T-helper 22 cell (primary cell): ENCODE data around the gene HES5.
"Not testable (repeated sequence)": the region's sequence is repeated elsewhere in the genome, so short reads cannot be mapped to it uniquely, and the experiment has no call there.

ENCODE experiments used
- DNase-seq: peaks from one replicate; pipeline ENCODE4 v3.0.0-alpha.2; 2020; ENCODE audit warnings: low read depth

The HES5 gene

GRCh38 chr1:2560299-2561073, 30.4 kb upstream of the HES5 start:
- no peak for DNase-seq

DNA sequence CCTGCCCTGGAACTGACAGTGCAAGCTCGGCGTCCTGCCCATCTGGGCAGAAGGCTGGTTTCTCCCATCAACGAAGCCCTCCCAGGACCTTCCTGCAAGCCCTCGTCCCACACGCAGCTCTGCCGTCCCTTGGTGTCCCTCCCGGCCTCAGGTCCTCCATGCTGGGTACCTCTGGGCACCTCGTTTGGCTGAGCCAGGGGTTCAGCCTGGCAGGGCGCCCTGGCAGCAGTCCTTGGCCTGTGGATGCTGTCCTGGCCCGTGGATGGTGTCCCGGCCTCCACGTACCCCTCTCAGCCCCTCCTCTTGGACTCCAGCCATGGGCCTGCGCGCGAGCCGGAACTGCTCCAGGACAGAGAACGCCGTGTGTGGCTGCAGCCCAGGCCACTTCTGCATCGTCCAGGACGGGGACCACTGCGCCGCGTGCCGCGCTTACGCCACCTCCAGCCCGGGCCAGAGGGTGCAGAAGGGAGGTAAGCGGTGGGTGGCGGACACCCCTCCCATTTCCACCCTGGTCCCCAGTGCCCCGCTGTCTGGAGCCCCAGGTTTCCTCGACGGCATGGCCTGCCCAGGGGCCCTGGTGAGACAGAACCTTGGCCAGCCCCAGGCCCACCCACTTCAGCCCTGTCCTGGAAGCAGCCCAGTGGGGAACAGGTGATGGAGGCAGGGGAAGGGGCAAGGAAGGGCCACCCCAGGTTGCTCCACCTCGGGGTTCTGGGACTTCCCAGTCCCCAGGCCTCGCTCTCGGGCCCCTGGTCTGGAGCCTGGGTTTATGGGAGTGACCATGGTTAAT, 29.6 kb upstream of the HES5 start:
- no peak for DNase-seq

- DNase-seq = no peak
These were observed 28.8 kb upstream of the HES5 start for GRCh38 chr1:2558861-2559260.

DNA sequence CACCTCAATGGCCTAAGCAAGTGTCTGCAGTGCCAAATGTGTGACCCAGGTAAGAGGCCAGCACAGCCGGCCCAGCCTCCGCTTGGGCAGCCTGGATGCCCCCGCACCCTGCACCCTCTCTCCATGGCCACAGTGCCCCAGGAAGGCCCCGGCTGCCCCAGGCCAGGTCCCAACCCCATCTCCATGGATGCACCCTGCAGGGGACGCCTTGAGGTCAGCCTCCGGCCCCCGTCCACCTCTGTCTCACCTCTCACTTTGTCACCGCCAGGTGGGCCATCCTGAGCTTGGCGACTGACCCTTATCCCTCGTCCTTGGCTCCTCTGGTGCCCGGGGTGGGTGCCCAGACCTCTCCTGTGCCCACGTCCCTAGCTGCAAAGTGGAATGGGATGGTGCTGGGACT, 28.4 kb upstream of the HES5 start:
- no peak for DNase-seq

DNA sequence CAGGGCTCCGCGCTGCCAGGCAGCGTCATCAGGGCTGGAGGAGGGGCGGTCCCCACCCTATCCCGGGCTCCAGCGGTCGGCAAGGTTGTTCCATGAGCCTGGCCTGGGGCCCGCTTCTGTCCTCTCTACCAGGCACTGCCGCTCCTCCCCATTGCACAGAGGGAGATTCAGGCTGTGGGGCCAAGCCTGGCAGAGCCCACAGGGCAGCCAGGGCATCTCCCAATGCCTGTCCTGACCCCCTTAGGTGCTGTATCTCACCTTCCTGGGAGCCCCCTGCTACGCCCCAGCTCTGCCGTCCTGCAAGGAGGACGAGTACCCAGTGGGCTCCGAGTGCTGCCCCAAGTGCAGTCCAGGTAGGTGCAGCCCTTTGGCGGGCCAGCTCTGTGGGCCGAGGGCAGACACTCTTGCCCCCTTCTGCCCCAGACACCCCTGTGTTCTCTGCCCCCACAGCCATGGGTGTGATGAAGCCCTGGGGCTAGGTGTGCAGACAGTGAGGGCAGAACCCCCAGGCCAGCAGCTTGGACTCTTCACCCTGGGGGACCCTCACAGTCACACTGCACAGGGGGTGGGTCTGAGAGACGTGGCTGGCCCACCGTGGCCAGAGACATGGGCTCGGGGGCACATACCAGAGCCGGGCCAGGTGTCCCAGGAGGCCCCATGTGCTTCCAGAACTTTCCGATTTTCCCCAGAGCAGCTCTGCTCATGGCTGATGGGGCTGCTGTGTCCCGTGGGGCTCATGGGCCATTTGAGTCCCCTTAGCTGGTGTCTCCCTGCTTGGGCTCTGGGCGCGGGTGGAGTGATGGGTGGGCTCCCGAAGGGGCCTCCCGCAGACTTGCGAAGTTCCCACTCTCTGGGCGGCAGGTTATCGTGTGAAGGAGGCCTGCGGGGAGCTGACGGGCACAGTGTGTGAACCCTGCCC, 27.7 kb upstream of the HES5 start:
- no peak for DNase-seq

DNA sequence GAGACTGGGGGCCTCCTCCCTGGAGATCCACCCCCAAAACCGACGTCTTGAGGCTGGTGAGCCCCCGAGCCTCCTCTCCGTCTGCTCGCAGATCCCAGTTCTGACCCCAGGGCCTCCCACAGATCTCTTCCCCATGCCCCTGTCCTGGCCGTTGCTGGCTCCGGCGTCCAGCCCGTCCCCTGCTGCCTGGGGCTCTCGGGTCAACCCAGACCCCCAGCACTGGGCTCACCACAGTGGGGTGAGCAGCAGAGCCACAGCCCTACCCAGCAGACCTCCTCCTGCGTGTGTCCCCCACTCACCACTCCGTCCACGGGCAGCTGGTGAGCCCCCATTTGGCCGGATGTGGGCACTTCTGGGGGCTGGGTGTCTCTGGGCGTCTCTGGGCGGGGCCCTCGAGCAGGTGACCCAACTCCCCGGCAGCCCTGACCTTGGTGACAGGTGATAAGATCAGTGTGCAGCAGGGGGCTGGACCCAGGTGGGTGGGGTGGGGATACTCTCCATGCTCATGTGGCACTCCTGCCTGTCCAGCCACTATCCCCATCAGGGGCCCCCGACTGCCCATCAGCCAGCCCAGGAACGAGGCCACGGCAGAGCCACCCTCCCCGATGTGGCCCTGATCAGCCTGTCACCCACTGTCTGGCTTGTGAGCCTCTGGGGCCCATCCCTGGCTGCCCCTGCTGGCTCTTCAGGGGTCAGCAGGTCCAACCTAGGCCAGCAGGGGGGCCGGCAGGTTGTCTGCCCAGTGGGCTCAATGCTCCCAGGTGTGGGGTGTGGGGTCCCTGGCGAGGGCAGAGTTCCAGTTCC, 26.8 kb upstream of the HES5 start:
- DNase-seq = no peak

DNA sequence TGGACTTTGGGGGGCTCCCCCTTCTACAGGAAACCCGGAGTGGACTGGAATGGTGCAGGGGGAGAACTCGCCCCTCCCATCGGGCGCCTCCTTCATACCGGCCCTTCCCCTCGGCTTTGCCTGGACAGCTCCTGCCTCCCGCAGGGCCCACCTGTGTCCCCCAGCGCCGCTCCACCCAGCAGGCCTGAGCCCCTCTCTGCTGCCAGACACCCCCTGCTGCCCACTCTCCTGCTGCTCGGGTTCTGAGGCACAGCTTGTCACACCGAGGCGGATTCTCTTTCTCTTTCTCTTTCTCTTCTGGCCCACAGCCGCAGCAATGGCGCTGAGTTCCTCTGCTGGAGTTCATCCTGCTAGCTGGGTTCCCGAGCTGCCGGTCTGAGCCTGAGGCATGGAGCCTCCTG, 26.2 kb upstream of the HES5 start, which contains the start of gene TNFRSF14:
TSS of gene TNFRSF14 (plus strand) at position 95 of the 401 bp plus-strand sequence. CDS start at position 389, 294 bp downstream.
- DNase-seq = peak; percentile 58

- peak; percentile 67 for DNase-seq
These were observed 25.7 kb upstream of the HES5 start for GRCh38 chr1:2555634-2556276.

DNA sequence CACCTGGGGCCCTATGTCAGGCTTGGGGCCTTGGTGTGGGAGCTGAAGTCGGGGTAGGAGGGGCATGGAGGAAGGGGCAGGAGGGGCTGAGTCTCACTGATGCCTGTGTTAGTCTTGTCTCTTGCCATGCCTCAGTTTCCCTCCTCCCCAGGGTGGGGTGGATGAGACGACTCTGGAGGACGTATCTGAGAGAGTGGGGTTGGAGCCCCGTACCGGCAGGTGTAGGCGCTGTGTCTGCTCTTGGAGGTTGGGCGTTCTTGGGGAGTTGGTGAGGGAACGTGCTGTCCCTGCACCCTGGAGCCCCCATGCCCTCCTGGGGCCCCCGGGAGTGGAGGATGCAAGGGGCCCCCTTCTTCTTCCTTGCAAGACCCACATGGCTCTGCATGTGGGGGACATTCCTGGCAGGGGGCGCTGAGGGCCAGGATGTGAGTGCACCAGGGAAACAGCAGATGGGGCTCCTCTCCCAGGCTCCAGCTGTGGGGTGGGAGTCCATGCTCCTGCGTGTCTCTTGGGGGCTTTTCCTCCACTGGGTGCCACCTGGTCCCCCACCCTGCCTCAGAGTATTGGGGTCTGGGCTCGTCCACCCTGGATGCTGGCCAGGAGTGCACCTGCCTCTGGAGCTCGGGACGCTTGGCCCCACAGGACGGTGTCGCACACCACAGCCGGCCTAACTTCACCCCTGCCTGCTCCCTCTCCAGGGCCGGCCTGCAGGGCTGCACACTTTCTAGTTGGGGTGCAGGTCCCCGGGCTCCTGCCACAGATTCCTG, 24.7 kb upstream of the HES5 start:
- DNase-seq = no peak

DNA sequence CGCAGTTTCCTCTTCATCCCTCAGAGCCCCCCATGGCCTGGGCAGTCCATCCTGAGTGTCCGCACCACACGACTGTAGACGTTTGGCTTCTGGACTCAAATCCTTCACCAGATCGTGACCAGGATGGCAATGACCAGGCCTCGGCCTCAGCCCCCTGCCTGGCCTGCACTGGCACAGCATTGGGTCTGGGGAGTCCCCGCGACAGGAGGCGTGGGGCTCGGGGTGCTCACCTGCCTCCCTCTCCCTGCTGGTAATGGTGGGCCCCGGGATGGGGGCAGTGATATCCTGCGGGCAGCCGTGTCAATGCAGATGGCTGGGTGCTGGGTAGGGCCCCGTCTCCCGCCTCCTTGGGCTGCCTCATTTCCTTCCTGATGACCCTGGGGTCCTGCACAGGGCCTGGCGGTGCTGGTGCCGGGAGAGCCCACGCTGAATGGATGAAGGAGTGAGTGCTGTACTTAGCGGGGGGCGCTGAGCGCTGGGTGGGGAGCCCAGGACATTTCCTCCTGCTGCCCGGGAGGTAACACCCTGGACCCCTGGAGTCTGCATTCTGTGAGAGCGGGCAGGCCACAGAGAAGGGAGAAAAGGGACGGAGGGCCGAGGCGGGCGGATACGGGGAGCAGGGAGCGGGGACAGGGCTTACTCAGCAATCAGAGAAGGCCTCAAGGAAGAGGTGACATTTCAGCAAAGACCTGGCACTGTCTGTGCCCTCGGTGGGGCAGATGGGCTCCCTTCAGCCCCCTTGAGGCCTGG, 24.0 kb upstream of the HES5 start:
- DNase-seq = no peak

- not testable (repeated sequence) for DNase-seq
These were observed 23.0 kb upstream of the HES5 start for GRCh38 chr1:2553076-2553475.

DNA sequence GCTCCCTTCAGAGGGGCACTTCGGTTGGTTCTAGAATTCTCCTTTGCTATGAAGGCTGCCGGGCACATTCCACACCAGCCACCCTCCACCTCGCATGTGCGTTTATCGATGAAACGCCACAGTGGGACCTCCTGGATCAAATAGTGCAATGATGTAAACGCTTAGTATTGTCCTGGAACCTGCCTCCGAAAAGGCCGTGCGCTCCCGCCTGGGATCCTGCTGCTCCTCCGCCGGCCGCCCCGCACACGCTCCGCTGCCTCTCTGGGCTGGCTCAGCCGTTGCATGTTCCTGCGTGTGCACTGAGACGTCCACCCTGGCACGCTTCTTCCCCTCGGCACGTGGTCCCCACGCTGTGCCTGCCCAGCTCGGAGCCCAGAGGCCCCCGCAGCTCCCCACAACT, 22.1 kb upstream of the HES5 start:
- DNase-seq = no peak

GRCh38 chr1:2551544-2551943, 21.5 kb upstream of the HES5 start:
- not testable (repeated sequence) for DNase-seq

DNA sequence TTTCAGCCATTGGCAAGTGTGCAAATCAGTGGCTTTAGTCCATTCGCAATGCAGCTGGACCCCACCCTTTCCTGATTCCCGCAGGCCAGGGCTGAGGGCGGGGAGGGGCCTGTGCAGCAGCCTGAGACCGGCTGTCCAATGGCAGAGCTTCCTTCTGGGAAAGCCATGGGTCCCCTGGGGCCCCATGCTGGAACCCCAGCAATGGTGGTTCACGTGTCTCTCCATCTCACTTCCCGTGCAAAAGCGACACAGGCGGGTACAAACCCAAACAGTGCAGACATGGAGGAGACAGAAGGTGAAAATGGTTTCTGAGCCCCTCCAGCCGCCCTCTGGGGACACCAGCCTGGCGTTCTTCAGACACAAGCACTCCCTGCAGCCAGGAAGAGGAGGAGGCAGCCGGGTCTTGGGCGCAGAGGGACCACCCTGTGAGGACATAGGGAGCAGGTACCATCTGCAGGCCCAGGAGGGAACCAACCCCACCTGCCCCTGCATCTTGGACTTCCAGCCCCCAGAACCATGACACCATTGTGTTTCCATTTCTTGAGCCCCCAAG, 20.3 kb upstream of the HES5 start:
- DNase-seq = not testable (repeated sequence)

GRCh38 chr1:2549367-2550029, 19.4 kb upstream of the HES5 start:
- not testable (repeated sequence) for DNase-seq

- DNase-seq = peak; percentile 62
These were observed 18.1 kb upstream of the HES5 start for GRCh38 chr1:2548068-2548589.

- peak; percentile 29 for DNase-seq
These were observed 17.4 kb upstream of the HES5 start for GRCh38 chr1:2547210-2548067.
